ENCODE data around the gene AFAP1L2.

- TF ChIP-seq, protein P1, sequence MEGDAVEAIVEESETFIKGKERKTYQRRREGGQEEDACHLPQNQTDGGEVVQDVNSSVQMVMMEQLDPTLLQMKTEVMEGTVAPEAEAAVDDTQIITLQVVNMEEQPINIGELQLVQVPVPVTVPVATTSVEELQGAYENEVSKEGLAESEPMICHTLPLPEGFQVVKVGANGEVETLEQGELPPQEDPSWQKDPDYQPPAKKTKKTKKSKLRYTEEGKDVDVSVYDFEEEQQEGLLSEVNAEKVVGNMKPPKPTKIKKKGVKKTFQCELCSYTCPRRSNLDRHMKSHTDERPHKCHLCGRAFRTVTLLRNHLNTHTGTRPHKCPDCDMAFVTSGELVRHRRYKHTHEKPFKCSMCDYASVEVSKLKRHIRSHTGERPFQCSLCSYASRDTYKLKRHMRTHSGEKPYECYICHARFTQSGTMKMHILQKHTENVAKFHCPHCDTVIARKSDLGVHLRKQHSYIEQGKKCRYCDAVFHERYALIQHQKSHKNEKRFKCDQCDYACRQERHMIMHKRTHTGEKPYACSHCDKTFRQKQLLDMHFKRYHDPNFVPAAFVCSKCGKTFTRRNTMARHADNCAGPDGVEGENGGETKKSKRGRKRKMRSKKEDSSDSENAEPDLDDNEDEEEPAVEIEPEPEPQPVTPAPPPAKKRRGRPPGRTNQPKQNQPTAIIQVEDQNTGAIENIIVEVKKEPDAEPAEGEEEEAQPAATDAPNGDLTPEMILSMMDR (IDR thresholded peaks at IDR 0.05) = no peak
- no peak for TF ChIP-seq EZH2 (IDR thresholded peaks at IDR 0.05; ENCODE audit: borderline replicate concordance, insufficient read depth, low read depth, low read length, poor library complexity, severe bottlenecking)
These were observed 30.7 kb downstream of the AFAP1L2 start for GRCh38 chr10:114373631-114374030.
